Thyroid gland (tissue), 4 donors: ENCODE measurements around the gene EXOSC5.

ENCODE experiments used
- CTCF ChIP-seq, 6 experiments: fragments of 200-600 bp in 3 of 6; fragments of 450-650 bp in 3 of 6; sonication (generic) in 3 of 6; IDR thresholded peaks; one replicate each; pipeline ENCODE4 v1.5.1; 2016 to 2019; ENCODE audit warnings: antibody characterized with exemption in 6 of 6, mild to moderate bottlenecking in 2 of 6, inconsistent platforms in 1 of 6, moderate library complexity in 1 of 6
- POLR2A ChIP-seq, 2 donors: fragments of 450-650 bp; IDR thresholded peaks; one replicate each; pipeline ENCODE4 v1.6.1; 2017; ENCODE audit warnings: antibody characterized with exemption in 2 of 2, mild to moderate bottlenecking in 2 of 2, moderate library complexity in 1 of 2

- TF ChIP-seq POLR2A (IDR thresholded peaks at IDR 0.05) = no peak
- no peak for TF ChIP-seq CTCF (IDR thresholded peaks at IDR 0.05)
Measured at GRCh38 chr19:41339936-41340335, 57.2 kb downstream of the EXOSC5 start.
